Sigmoid colon (tissue), 4 donors: ENCODE results near the gene NKD2.

ENCODE experiments used
- POLR2AphosphoS5 ChIP-seq, 4 donors: sonication (generic); formaldehyde crosslinking; IDR thresholded peaks; one replicate each; pipeline ENCODE4 v1.6.1; 2017; ENCODE audit warnings: antibody characterized with exemption in 4 of 4
- TF ChIP-seq, protein P1 (sequence below), 4 experiments: fragments of 450-650 bp in 3 of 4; fragments of 200-600 bp in 1 of 4; IDR thresholded peaks; one replicate each; pipeline ENCODE4 v1.5.1; 2016 to 2019; ENCODE audit warnings: antibody characterized with exemption in 4 of 4, mild to moderate bottlenecking in 3 of 4, moderate library complexity in 2 of 4

DNA sequence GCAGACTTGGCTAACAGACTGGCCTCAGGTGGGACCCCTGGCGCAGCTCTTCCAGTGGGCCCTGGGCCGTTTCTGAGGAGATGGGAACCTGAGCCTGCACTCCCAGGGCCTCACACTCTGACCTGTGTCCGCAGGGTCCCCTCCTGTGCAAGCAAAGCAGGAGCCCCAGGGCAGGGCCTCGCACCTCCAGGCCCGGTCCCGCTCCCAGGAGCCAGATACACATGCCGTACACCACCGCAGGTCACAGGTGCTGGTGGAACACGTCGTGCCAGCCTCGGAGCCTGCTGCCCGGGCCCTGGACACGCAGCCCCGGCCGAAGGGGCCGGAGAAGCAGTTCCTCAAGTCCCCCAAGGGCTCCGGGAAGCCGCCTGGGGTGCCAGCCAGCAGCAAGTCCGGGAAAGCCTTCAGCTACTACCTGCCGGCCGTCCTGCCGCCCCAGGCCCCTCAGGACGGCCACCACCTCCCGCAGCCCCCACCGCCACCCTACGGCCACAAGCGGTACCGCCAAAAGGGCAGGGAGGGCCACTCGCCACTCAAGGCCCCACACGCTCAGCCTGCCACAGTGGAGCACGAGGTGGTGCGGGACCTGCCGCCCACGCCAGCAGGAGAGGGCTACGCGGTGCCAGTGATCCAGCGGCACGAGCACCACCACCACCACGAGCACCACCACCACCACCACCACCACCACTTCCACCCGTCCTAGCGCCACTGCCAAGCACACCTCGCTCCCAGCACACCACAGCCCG is 29.2 kb downstream of the NKD2 start:
- TF ChIP-seq, protein P1, sequence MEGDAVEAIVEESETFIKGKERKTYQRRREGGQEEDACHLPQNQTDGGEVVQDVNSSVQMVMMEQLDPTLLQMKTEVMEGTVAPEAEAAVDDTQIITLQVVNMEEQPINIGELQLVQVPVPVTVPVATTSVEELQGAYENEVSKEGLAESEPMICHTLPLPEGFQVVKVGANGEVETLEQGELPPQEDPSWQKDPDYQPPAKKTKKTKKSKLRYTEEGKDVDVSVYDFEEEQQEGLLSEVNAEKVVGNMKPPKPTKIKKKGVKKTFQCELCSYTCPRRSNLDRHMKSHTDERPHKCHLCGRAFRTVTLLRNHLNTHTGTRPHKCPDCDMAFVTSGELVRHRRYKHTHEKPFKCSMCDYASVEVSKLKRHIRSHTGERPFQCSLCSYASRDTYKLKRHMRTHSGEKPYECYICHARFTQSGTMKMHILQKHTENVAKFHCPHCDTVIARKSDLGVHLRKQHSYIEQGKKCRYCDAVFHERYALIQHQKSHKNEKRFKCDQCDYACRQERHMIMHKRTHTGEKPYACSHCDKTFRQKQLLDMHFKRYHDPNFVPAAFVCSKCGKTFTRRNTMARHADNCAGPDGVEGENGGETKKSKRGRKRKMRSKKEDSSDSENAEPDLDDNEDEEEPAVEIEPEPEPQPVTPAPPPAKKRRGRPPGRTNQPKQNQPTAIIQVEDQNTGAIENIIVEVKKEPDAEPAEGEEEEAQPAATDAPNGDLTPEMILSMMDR (IDR thresholded peaks at IDR 0.05), result no peak
- no peak for TF ChIP-seq POLR2AphosphoS5 (IDR thresholded peaks at IDR 0.05)
